ENCODE data around the gene MMAA.
"Not testable (repeated sequence)": the region's sequence is repeated elsewhere in the genome, so short reads cannot be mapped to it uniquely, and the experiment has no call there.

The MMAA gene

DNA sequence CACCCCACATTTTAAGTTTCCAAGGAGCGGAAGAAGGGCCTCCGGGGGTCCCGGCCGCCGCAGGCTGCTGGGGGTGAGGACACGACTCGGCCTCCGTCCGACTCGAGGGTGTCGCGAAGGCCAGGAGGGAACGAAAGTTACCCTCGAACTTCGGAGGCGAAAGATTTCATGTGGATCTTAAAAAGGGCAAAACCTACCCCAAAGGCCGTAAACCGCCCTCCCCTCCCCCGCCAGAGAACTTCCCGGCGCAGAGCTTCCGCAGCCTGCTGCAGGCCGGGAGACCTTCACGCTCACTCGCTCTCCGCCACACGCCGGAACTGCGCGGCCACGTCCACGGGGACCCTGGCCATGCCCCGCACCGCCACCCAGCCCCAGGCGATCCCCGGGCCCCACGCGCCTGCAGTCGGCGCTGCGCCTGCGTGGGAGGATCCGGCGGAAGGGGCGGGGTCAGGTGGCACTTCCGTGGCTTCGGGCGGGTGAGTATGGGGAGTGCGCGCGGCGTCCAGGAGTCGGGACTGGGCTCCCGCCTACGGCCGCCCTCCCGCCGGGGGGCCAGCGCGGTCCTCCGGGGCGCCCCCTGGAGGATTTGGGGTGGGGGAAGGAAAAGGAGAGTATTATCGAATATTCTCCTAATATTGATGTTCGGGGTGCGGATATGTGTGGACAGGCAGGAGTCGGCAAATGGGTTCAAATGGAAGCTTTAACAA, at the start of gene MMAA:
MMAA (plus strand) TSS at position 454 of the 707 bp plus-strand sequence. CDS start 19,755 bp downstream, outside the sequence.
- DNase-seq = peak; percentile 74

DNA sequence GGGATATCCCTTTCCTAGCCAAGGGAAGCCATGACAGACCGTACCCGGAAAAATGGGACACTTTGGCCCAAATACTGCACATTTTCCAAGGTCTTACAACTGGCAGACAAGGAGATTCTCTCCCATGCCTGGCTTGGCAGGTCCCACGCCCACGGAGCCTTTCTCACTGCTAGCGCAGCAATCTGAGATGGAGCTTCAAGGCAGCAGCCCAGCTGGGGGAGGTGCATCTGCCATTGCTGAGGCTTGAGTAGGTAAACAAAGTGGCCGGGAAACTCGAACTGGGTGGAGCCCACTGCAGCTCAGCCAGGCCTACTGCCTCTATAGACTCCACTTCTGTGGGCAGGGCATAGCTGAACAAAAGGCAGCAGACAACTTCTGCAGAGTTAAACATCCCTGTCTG, 44.6 kb upstream of the MMAA start:
- DNase-seq = not testable (repeated sequence)

DNA sequence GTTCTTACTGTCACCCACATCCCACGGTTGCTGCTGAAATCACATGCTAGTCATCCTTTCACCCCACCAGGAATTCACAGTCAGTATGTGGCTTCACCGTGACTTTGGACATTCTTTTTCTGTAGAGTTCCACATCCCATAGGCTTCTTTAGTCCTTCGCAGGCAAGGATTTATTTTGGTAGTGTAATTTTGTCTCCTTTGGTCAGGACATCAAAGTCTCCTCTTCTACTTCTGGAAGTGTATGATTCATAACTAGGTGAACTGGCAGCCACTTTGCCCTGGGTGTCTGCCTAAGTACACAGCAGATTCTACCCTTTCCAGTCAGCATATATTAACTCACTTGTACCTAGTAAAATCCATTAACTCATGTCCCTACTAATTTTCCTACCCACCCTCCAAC, 38.3 kb upstream of the MMAA start:
- no peak for DNase-seq

DNA sequence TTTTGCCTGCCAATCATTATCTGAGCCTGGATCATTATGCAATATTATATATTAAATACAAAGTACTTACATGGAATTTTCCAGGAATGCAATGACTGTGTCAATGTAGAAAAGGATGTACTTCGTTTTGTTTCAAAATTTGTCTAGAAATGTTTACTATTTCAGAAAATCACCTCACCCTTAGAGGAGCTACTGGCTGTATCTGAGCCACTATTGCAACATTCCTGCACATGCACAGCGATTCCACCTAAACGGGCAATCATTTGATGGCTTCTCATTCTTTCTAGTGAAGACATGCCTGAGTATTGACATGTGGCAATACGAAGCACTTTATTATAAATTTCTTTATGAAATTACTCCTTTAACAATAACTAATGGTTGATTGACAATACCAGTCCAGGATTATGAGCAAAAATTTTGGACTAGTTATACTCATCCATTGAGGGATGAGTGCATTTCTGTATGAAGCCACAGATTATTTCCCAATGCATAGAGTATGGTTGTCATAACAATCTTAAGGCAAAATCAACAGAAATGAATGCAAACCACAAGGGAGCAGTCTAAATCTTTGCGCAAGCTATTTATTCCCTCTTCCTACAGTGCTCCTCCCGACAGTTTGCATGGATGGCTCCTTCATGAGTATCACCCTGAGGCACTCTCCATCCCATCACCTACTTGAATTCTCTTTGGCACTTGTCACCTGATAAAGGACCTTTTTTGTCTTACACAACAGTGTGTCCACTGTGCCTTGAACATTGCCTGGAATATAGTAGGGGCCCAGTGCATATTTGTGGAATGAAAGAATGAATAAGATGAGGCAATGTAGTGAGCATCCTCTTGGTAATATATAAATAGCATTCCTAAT, 35.8 kb upstream of the MMAA start:
- DNase-seq = no peak

DNA sequence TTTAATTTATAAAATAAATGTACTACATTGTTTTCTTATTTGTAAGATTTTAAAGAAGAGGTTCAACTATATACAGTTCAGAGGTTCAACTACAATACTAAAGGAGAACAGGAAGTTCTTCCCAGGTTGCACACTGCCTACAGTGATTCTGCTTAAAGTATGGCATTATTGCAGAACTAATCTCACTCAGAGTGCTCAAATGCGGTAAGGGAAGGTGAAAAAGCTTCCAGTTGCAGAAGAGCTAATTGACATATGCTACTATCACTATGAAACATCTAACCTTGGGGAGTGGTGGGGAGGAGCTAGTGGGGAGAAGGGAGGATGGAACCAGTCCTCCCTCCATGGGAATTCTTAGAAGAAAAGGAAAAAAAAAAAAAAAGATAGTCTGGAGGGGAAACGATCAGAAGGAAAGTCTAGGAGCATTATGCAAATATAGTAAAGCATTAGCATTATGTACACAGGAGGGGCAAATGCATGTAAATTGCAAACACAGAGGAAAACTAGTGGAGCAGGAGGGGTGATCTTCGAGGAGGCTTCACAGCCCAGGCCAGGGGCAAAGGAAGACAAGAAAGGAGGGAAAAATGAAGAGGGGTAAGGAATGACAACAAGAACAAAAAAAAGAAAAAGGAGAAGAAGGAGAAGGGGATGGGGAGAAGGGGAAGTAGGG, 32.0 kb upstream of the MMAA start:
- DNase-seq = no peak

DNA sequence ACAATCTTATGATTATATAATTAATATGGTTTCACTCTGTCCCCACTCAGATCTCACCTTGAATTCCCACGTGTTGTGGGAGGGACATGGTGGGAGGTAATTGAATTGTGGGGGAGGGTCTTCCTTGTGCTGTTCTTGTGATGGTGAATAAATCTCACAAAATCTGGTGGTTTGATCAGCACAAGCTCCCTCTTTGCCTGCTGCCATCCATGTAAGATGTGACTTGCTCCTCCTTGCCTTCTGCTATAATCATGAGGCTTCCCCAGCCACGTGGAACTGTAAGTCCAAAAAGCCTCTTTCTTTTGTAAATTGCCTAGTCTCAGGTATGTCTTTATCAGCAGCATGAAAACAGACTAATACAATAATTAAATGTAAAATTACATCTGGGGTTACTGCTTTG, 29.8 kb upstream of the MMAA start:
- DNase-seq = not testable (repeated sequence)

DNA sequence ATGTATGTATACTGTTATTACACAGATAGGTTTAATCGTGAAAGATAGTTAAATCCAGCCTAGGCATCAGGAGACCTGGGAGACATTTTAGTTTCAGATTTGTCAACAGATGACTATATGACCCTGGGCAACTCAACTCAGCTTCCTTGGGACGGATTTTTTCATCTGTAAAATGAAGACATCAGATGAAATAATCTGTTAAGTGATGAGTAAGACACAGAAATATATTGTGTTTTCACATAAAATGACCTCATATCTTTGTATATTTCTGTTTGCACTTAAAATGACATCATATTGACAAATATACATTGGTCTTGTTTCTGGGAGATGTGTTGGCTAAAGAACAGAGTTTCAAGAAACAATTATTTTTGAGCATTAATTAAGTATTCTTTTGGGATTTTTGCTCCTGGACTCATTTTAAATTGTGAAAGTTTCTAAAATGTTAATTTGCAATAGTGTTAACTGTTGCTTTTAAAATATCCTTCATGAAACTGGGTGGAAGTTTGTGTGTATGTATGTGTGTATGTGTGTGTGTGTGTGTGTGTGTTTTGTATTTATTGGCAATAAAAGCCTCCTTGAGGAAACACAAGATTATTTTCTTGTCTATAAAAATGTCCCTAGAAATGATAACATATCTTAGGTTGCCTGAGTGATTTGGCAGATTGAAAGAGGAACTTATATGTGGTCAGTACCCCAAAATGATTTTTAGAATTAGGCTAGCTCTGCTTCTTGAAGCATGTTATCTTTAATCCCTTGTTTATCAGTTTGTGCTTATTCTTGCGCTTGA, 29.1 kb upstream of the MMAA start:
- DNase-seq = no peak

DNA sequence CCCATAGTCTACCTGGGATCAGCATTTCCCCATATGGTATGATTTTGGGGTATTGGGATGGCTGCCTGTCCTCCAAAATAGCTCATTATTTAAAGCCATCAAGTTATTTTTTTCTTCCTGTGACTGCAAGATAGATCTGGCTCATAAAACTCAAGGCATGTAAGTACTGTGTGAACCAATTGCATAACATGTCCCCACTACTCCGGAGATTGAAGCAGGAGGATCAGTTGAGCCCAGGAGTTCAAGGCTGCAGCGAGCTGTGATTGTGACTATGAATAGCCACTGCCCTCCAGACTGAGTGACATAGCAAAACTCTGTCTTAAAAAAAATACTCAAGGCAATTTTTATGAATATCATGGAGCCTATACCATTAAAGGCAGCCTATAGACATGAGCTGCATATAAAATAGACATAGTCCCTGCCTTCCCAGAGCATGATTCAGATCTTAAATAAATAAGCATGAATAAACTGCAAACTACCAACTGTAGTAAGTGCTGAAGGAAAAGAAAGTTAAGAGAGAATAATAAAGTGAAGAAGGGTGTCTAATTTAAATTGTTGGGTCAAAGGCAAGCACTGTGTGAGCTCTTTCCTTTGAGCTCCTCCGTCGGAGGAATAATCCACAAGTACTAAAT, 16.9 kb upstream of the MMAA start:
- DNase-seq = no peak

DNA sequence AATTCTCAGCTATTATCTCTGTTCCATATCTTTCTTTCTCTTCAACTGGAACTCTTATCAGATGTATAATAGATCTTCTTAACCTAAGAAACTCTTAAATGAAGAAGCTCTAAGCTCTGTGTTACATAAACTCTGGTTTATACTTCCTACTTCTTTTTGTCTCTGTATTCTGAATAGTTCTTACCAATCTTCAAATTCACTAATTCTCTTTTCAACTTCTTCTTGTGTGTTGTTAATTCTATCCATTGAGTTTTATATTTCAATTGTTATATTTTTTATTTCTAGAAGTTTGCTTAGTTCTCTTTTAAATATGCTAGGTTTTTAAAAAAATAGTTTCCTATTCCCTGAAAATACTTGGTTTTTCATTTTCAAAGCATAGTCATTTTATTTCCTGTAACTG, 13.2 kb upstream of the MMAA start:
- no peak for DNase-seq

DNA sequence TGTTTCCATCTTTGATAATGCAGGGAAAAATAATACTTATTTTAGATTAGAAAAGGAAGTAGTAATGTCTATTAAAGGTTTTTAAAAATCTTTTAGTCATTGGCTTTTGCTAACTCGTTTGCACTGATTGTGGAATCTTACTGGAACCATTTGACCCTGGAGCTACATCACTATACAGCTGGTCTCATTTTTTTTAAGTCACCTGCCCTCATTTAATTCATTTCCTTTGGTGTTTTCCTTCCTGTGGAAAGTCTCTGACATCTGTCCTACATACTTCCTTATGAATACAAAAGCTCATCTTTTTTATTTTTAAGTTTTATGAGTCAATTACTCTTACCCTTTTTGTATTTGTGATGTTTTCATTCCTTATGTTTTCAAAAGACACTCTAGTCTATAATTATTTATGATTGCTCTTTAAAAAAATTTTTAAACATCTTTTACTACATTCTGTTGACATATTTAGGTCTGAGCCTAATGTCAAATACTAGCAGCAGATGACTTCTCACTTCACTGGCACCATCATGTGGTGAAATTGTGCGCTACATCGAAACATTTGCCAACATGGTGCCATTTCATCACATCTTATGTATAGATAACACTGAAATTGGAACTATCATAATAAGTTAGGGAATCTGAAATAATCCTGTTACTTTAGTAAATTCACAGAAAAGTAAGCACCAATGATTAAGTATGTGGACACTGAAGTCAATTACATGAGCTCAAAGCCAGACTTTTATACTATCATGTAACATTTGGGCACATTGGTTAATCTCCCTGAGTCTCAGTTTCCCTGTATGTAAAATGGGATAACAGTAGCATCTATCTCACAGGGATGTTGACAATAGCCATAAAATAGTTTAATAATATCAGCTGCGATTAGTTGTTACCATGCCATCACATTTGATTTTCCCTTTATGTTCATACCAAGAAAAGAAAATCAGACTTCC, 9.4 kb upstream of the MMAA start:
- DNase-seq = peak; percentile 19

DNA sequence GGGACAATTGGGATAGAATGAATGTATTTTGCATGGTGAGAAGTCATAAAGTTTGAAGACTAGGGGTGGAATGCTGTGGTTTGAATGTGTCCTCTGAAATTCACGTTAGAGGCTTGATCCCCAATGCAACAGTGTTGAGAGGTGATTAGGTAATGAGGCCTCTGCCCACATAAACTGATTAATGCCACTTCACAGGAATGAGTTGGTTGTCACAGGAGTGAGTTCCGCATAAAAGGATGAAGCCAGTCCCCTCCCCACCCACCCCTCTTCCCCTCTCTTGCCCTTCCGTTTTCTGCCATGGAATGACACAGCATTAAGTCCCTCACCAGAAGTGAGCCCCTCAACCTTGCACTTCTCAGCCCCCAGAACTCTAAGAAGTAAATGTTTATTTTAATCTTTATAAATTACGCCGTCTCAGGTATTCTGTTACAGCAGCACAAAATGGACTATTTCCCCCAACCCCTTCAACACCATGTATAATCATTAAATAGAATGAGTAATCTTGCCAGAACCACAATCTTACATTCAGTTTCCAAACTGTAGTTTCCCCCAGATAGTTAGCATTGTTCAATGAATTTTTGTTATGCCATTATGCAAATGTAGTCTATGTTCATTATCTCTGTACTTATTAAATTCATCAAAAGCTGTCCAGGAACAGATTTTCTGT, 5.5 kb upstream of the MMAA start:
- DNase-seq = no peak

DNA sequence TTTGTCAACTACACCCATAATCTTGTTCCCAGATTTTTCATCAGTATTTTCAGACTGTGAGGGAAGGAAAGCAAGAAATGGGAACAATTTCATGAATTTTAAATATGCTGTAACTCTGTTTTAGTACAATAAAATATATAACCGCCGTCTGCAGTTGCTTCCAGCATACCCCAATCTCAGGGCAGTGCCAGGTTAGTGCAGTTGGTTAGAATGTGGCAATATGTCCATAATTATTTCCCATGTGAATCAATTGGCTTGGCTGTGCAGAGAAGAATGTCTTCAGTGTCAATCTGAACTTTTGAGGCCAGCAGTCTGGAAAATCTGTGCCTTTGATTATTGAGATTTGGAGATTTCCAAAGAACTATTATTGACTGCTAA, 5.0 kb upstream of the MMAA start:
- no peak for DNase-seq

DNA sequence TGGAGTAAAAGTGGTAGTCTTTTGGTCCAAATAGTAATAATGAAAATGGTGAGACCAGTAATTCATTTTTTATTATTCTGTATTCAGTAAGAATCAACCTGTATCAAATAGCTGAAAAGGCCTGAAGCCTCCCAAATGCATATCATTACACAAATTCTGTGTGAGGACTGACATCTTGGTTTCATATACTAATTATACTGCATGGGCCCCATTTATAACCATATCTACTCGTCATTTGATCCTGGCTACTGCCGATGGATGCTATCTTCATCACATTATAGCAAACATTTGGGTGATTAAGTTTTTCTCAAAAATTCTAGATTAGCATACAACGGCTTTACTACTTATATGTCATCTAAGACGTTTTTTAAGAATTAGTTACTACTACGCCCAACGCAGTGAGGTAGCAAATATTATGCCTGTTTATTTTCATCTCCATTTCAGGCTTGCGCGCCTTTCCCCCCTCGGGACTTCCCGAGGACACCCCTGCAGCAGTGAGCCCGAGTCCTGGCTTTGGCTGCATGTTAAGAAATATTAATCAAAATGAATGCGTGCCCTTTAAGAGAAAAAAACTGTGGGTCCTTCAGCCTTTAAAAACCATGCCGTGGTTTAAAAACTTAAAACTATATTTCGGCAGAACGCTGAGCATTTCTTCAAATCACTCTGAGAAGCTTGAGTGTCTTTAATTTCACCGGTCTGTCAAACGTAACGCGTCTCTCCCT, 814 bp upstream of the MMAA start:
- DNase-seq = no peak

DNA sequence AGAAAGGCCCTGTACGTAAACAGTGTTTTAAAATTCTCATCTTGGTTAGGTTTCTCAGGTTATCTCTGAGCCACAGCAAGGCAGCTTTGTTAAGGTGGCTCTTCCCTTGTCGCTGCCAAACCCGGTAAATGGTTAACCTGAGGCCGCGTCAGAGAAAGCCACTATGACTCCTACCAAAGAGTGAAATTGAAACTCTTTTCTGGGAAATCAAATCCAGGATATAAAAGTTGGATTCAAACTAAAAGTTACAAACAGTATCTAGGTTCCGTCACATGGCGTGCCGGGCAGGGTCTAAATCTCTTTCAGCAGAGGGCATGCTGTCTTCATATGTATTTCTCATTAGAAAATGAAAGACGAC, 433 bp downstream of the MMAA start:
- DNase-seq = peak; percentile 58

DNA sequence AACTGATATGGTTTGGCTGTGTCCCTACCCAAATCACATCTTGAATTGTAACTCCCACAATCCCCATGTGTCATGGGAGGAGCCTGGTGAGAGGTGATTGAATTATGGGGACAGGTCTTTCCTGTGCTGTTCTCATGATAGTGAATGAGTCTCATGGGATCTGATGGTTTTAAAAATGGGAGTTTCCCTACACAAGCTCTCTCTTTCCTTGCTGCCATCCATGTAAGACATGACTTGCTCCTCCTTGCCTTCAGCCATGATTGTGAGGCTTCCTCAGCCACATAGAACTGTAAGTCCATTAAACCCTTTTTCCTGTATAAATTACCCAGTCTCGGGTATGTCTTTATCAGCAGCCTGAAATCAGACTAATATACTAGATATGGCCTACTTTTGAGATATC, 2.9 kb downstream of the MMAA start:
- DNase-seq = not testable (repeated sequence)

DNA sequence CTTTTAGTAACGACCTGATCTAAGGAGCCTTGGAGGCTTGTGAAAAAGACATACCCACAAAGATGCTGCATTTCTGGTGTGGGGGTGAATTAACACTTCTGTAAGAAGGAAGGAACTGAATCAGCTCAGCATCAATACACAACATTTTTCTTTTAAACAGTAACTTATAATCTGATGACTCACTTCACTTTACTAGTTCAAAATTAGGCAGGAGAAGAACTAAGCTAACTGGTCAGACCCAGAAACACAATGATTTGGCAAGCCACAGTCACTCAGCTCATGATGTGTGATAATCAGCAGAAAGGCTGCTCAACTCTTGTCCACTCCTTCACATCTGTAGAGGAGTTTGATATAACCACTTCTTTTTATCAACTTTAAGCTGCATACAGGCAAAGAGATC, 4.6 kb downstream of the MMAA start:
- no peak for DNase-seq

DNA sequence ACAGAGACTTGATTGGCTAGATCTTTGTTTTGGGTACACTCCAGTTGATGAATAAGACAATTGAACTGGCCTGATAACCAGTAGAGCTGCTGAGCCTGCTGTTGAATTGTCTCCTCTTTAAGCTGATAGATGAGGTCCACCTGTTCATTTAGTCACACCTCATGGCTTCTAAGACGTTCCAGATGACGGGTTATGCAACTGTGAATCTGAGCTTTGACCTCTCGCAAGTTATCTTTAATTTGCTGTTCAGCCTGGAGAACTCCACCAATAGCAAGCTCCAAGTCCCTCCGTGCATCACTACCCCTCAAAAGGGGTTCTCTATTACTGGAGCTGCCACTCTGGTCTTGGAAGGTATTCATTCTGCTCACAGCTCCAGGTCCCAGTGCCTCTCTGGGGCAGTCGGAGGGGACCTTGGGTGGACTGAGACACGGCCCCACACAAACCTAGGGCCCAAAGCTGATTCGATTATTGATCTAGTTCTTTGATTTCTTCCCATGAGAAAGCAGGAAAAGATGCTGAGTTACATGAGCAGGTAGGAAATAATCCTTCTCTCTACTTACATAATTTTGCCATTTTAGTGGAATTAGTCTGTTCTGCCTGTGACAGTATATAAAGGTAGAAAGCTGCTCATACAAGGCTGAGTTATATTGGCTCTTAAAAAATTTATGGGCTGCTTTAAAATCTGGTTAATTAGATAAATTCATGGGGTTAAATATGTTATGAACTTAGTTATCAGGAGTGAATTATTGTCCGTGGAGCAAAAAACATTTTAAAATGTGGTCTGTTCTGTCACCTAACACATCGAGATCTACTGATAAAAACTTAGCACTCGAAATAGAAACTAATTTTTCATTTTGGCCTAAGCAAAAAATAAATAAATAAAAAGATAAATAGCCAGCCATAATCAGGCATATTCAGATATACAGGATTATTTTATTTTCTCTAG, 6.8 kb downstream of the MMAA start:
- DNase-seq = no peak

DNA sequence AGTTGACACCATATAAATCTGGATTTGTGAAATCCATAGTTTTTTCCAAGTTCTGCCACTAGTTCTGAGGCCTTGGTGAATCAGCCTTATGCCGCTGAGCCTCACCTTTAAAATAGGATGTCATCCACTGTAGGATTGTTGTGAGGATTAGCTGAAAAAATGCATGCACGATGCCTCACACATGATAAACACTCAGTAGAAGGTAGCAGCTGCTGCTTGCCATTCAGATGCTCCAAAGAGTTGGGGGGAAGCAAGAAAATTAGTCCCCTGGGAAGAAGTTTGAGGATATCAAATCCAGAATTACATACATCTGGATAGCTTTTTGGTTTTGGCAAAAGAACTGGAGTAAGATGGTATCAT, 7.4 kb downstream of the MMAA start:
- DNase-seq = peak; percentile 58

DNA sequence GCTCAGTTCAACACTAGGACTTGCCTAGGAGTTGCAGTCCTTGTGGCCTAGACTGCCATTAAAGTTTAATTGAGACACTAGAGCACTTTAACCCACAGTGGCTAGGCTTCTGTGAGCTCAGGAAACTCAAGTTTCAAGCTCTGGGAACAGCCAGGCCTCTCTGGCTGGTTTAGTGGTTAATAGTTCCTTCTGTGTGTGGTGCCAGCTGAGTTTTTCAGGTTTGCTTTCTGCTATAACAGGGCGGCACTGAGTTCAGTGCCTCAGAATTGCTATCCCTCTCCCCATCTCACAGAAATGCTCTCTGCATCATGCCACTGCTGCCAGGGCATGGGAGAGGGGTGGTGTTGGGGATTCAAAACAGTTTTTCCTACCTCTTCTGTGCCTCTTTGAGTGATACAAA, 15.9 kb downstream of the MMAA start:
- no peak for DNase-seq

Data from NCI-H2171 treated with DMSO at 0.1 percent for 48 hours (cell line).